WTC11 (cell line): Measurements from ENCODE around the gene AP5B1. TPM values are rescaled to one million over a fixed set of nuclear protein-coding genes. Genes with fewer than 3 reads are reported as not detected.
A peak's percentile ranks its signal among the peaks of the same experiment; 100 is the strongest.

Source experiments
- ATAC-seq: fragments of 200-7000 bp; cut with Tn5 transposase; 2 replicates; pipeline ENCODE4 v1.10.0; 2021; ENCODE audit warnings: mild to moderate bottlenecking, moderate library complexity
- CTCF ChIA-PET: fragments of 300-600 bp; sonication (Branson Sonifier 250); formaldehyde crosslinking; loops from one replicate; lab custom pipeline; 2021; ENCODE audit warnings: antibody characterized with exemption; lab: Charles Lee
- POLR2A ChIA-PET: fragments of 350-600 bp; sonication (Branson Sonifier 250); formaldehyde crosslinking; loops from one replicate; lab custom pipeline; 2021; ENCODE audit warnings: antibody characterized with exemption; lab: Charles Lee
- DNase-seq: peaks from one replicate; pipeline ENCODE4 v3.0.0; 2021; ENCODE audit warnings: low spot score
- H3K27ac Mint-ChIP-seq: 2 replicates; pipeline ENCODE4 v1.8.0; 2021; ENCODE audit warnings: mixed read lengths
- H3K27me3 Mint-ChIP-seq: 2 replicates; pipeline ENCODE4 v1.8.0; 2021; ENCODE audit warnings: low read depth, mild to moderate bottlenecking, moderate library complexity, mixed read lengths
- H3K36me3 Mint-ChIP-seq: 2 replicates; pipeline ENCODE4 v1.8.0; 2021; ENCODE audit warnings: mixed read lengths
- H3K4me1 Mint-ChIP-seq: 2 replicates; pipeline ENCODE4 v1.8.0; 2022; ENCODE audit warnings: mixed read lengths
- H3K4me3 Mint-ChIP-seq: 2 replicates; pipeline ENCODE4 v1.8.0; 2021; ENCODE audit warnings: mild to moderate bottlenecking, moderate library complexity, mixed read lengths
- H3K9me3 Mint-ChIP-seq: 2 replicates; pipeline ENCODE4 v1.8.0; 2021; ENCODE audit warnings: mixed read lengths
- ATF3 ChIP-seq: sonication (generic); formaldehyde crosslinking; conservative IDR thresholded peaks from 2 replicates; pipeline ENCODE4 v1.8.1; 2022; ENCODE audit warnings: mild to moderate bottlenecking, missing genetic modification reagents
- HMGA2 ChIP-seq: fragments of 250-450 bp; sonication (Bioruptor Pico); IDR thresholded peaks from 2 replicates; pipeline ENCODE4 v1.4.0; 2021; ENCODE audit warnings: mild to moderate bottlenecking, moderate library complexity
- IRF2 ChIP-seq: sonication (generic); formaldehyde crosslinking; IDR thresholded peaks from 2 replicates; pipeline ENCODE4 v1.8.0; 2022; ENCODE audit warnings: low read depth, missing genetic modification reagents, borderline replicate concordance
- JUN ChIP-seq: sonication (generic); formaldehyde crosslinking; IDR thresholded peaks from 2 replicates; pipeline ENCODE4 v1.8.0; 2023; ENCODE audit warnings: mild to moderate bottlenecking, missing genetic modification reagents
- MYBL2 ChIP-seq: sonication (generic); formaldehyde crosslinking; IDR thresholded peaks from 2 replicates; pipeline ENCODE4 v1.8.1; 2023; ENCODE audit warnings: mild to moderate bottlenecking, moderate library complexity, missing genetic modification reagents
- NFYB ChIP-seq: sonication (generic); formaldehyde crosslinking; conservative IDR thresholded peaks from 2 replicates; pipeline ENCODE4 v1.8.0; 2022; ENCODE audit warnings: low read depth, missing genetic modification reagents
- NR3C1 ChIP-seq: sonication (generic); formaldehyde crosslinking; conservative IDR thresholded peaks from 2 replicates; pipeline ENCODE4 v1.8.1; 2023; ENCODE audit warnings: low read depth, mild to moderate bottlenecking, missing genetic modification reagents
- OVOL2 ChIP-seq: fragments of 250-450 bp; sonication (Bioruptor Pico); IDR thresholded peaks from 2 replicates; pipeline ENCODE4 v1.9.0; 2021; ENCODE audit warnings: mild to moderate bottlenecking, borderline replicate concordance
- SMAD3 ChIP-seq: sonication (generic); formaldehyde crosslinking; IDR thresholded peaks from 2 replicates; pipeline ENCODE4 v1.8.0; 2022; ENCODE audit warnings: missing genetic modification reagents, mild to moderate bottlenecking, borderline replicate concordance
- SP1 ChIP-seq: sonication (generic); formaldehyde crosslinking; conservative IDR thresholded peaks from 2 replicates; pipeline ENCODE4 v1.8.1; 2022; ENCODE audit warnings: missing genetic modification reagents
- STAT6 ChIP-seq: sonication (generic); formaldehyde crosslinking; conservative IDR thresholded peaks from 2 replicates; pipeline ENCODE4 v1.8.1; 2023; ENCODE audit warnings: mild to moderate bottlenecking, low read depth, missing genetic modification reagents, moderate library complexity
- TCF7 ChIP-seq: sonication (generic); formaldehyde crosslinking; IDR thresholded peaks from 2 replicates; pipeline ENCODE4 v1.8.0; 2022; ENCODE audit warnings: mild to moderate bottlenecking, low read depth, missing genetic modification reagents, moderate library complexity
- TEAD4 ChIP-seq: sonication (generic); formaldehyde crosslinking; IDR thresholded peaks from 2 replicates; pipeline ENCODE4 v1.8.0; 2022; ENCODE audit warnings: mild to moderate bottlenecking, missing genetic modification reagents
- ZBTB21 ChIP-seq: sonication (generic); formaldehyde crosslinking; IDR thresholded peaks from 2 replicates; pipeline ENCODE4 v1.8.1; 2023; ENCODE audit warnings: mild to moderate bottlenecking, missing genetic modification reagents, borderline replicate concordance
- ZMAT4 ChIP-seq: fragments of 250-450 bp; sonication (Bioruptor Pico); IDR thresholded peaks from 2 replicates; pipeline ENCODE4 v1.9.0; 2021; ENCODE audit warnings: mild to moderate bottlenecking
- ZNF232 ChIP-seq: sonication (generic); formaldehyde crosslinking; IDR thresholded peaks from 2 replicates; pipeline ENCODE4 v1.8.0; 2022; ENCODE audit warnings: mild to moderate bottlenecking, missing genetic modification reagents
- ZNF263 ChIP-seq: sonication (generic); formaldehyde crosslinking; IDR thresholded peaks from 2 replicates; pipeline ENCODE4 v1.8.1; 2022; ENCODE audit warnings: low read depth, mild to moderate bottlenecking, moderate library complexity, missing genetic modification reagents
- ZNF396 ChIP-seq: fragments of 250-450 bp; sonication (Bioruptor Pico); IDR thresholded peaks from 2 replicates; pipeline ENCODE4 v1.8.0; 2021; ENCODE audit warnings: mild to moderate bottlenecking, moderate library complexity, borderline replicate concordance
- ZNF423 ChIP-seq: fragments of 250-450 bp; sonication (Bioruptor Pico); IDR thresholded peaks from 2 replicates; pipeline ENCODE4 v2.1.2; 2022; ENCODE audit warnings: mild to moderate bottlenecking, moderate library complexity
- total RNA-seq: library from RNA; stranded (reverse); gene quantifications from 3 replicates; pipeline ENCODE4 v1.2.3, GENCODE V29; 2021
- TF ChIP-seq, protein P1 (sequence below): fragments of 250-450 bp; sonication (Bioruptor Pico); IDR thresholded peaks from 2 replicates; pipeline ENCODE4 v1.9.0; 2021; ENCODE audit warnings: moderate library complexity, mild to moderate bottlenecking, inconsistent platforms, borderline replicate concordance
- TF ChIP-seq, protein P2 (sequence below): fragments of 250-450 bp; sonication (Bioruptor Pico); IDR thresholded peaks from 2 replicates; pipeline ENCODE4 v1.9.0; 2021; ENCODE audit warnings: mild to moderate bottlenecking, borderline replicate concordance

Gene AP5B1
- total RNA-seq, 1 experiment from 2014 or later, result 17.2 TPM

- ATAC-seq, result no peak
- H3K27me3 Mint-ChIP-seq, result no peaks in the 10 kb centered on the region
Measured at GRCh38 chr11:65773784-65774411, 6.9 kb downstream of the AP5B1 start.

GRCh38 chr11:65771589-65772112 is 9.1 kb downstream of the AP5B1 start:
- ChIA-PET CTCF (interaction anchor here (0.7 to 2.8 kb wide), 3 partner anchors 9 to 113 kb away, joined by 3 to 37 read pairs (median 21); partner anchors contain the start of gene AP5B1), POLR2A (no interaction called here)
- H3K27ac Mint-ChIP-seq, result peak overlapping the region; percentile 32; the same call in 1 of the 2 replicates
- peaks cover 8% of the 10 kb centered on the region; the same call in 1 of the 2 replicates for H3K9me3 Mint-ChIP-seq
- no peaks in the 10 kb centered on the region for H3K36me3 Mint-ChIP-seq
- H3K4me1 Mint-ChIP-seq, result no peaks in the 10 kb centered on the region
- DNase-seq (no peak), ATAC-seq (no peak)
- 0 out of 2 replicates have a peak, but pooled peaks cover 4% of the 10 kb centered on the region for H3K27me3 Mint-ChIP-seq
- no peak overlapping the region for H3K4me3 Mint-ChIP-seq
- no peak for TF ChIP-seq JUN (CRISPR knock-in tag)
- TF ChIP-seq ZNF232 (CRISPR knock-in tag), result no peak
- TF ChIP-seq OVOL2 (CRISPR knock-in tag), result no peak
- no peak for TF ChIP-seq SMAD3 (CRISPR knock-in tag)
- TF ChIP-seq TCF7 (CRISPR knock-in tag), result no peak
- no peak for TF ChIP-seq ZNF263 (CRISPR knock-in tag)
- no peak for TF ChIP-seq ZBTB21 (CRISPR knock-in tag)
- TF ChIP-seq MYBL2 (CRISPR knock-in tag), result no peak
- TF ChIP-seq, protein P1, sequence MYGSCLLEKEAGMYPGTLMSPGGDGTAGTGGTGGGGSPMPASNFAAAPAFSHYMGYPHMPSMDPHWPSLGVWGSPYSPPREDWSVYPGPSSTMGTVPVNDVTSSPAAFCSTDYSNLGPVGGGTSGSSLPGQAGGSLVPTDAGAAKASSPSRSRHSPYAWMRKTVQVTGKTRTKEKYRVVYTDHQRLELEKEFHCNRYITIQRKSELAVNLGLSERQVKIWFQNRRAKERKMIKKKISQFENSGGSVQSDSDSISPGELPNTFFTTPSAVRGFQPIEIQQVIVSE (CRISPR knock-in tag), result no peak
- TF ChIP-seq SP1 (CRISPR knock-in tag), result no peak

More at GRCh38 chr11:65773784-65774411, 6.9 kb downstream of the AP5B1 start:
- no peak overlapping the region for H3K4me3 Mint-ChIP-seq
- H3K9me3 Mint-ChIP-seq, result peaks cover 4% of the 10 kb centered on the region; the same call in 1 of the 2 replicates
- H3K27ac Mint-ChIP-seq, result no peak overlapping the region
- no peaks in the 10 kb centered on the region for H3K4me1 Mint-ChIP-seq
- DNase-seq, result no peak
- no peaks in the 10 kb centered on the region for H3K36me3 Mint-ChIP-seq
- CTCF ChIA-PET, result interaction anchor here (0.9 kb wide), 1 partner anchor 29 kb away, joined by 5 read pairs; no protein-coding TSS in a partner anchor
- POLR2A ChIA-PET, result no interaction called here
- TF ChIP-seq TEAD4 (no peak), NR3C1 (CRISPR knock-in tag) (no peak), TCF7 (CRISPR knock-in tag) (no peak), STAT6 (CRISPR knock-in tag) (no peak), ZBTB21 (CRISPR knock-in tag) (no peak), HMGA2 (CRISPR knock-in tag) (no peak), ZMAT4 (CRISPR knock-in tag) (no peak), ATF3 (CRISPR knock-in tag) (no peak), ZNF423 (CRISPR knock-in tag) (no peak), ZNF396 (no peak), NFYB (CRISPR knock-in tag) (no peak), SMAD3 (CRISPR knock-in tag) (no peak), IRF2 (CRISPR knock-in tag) (no peak)
- TF ChIP-seq, protein P2, sequence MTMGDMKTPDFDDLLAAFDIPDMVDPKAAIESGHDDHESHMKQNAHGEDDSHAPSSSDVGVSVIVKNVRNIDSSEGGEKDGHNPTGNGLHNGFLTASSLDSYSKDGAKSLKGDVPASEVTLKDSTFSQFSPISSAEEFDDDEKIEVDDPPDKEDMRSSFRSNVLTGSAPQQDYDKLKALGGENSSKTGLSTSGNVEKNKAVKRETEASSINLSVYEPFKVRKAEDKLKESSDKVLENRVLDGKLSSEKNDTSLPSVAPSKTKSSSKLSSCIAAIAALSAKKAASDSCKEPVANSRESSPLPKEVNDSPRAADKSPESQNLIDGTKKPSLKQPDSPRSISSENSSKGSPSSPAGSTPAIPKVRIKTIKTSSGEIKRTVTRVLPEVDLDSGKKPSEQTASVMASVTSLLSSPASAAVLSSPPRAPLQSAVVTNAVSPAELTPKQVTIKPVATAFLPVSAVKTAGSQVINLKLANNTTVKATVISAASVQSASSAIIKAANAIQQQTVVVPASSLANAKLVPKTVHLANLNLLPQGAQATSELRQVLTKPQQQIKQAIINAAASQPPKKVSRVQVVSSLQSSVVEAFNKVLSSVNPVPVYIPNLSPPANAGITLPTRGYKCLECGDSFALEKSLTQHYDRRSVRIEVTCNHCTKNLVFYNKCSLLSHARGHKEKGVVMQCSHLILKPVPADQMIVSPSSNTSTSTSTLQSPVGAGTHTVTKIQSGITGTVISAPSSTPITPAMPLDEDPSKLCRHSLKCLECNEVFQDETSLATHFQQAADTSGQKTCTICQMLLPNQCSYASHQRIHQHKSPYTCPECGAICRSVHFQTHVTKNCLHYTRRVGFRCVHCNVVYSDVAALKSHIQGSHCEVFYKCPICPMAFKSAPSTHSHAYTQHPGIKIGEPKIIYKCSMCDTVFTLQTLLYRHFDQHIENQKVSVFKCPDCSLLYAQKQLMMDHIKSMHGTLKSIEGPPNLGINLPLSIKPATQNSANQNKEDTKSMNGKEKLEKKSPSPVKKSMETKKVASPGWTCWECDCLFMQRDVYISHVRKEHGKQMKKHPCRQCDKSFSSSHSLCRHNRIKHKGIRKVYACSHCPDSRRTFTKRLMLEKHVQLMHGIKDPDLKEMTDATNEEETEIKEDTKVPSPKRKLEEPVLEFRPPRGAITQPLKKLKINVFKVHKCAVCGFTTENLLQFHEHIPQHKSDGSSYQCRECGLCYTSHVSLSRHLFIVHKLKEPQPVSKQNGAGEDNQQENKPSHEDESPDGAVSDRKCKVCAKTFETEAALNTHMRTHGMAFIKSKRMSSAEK (CRISPR knock-in tag), result no peak
- TF ChIP-seq, all 79 proteins: peak for 0
